GM19438 (cell line): ENCODE data around the gene SHE.

Source experiments
- ATAC-seq: cut with Tn5 transposase; IDR thresholded peaks from one replicate; pipeline ENCODE4 v1.9.1; 2021; ENCODE audit warnings: low read depth; ENCODE audit not compliant: unreplicated experiment

SHE gene

GRCh38 chr1:154481053-154481452, 21.2 kb downstream of the SHE start:
- no peak for ATAC-seq

- ATAC-seq: no peak
Observed at GRCh38 chr1:154479764-154480421, 22.3 kb downstream of the SHE start.

- no peak for ATAC-seq
Observed at GRCh38 chr1:154478639-154479038, 23.6 kb downstream of the SHE start.

GRCh38 chr1:154478013-154478412, 24.2 kb downstream of the SHE start:
- ATAC-seq: no peak

GRCh38 chr1:154476791-154477190, 25.4 kb downstream of the SHE start:
- ATAC-seq: no peak

GRCh38 chr1:154474802-154475201, 27.4 kb downstream of the SHE start:
- ATAC-seq: no peak

- ATAC-seq: no peak
Observed at GRCh38 chr1:154471304-154471703, 30.9 kb downstream of the SHE start.

GRCh38 chr1:154469844-154470560, 32.2 kb downstream of the SHE start:
- ATAC-seq: no peak

- no peak for ATAC-seq
Observed at GRCh38 chr1:154468535-154469250, 33.5 kb downstream of the SHE start.

GRCh38 chr1:154467434-154468102, 34.6 kb downstream of the SHE start:
- no peak for ATAC-seq

- ATAC-seq: no peak
Observed at GRCh38 chr1:154466921-154467417, 35.2 kb downstream of the SHE start.

GRCh38 chr1:154466206-154466605, 36.0 kb downstream of the SHE start:
- ATAC-seq: no peak

GRCh38 chr1:154465621-154466195, 36.5 kb downstream of the SHE start:
- ATAC-seq: no peak

- ATAC-seq: no peak
Observed at GRCh38 chr1:154463512-154463990, 38.7 kb downstream of the SHE start.

GRCh38 chr1:154460695-154461260, 41.4 kb downstream of the SHE start:
- ATAC-seq: no peak

- ATAC-seq: no peak
Observed at GRCh38 chr1:154459080-154459479, 43.1 kb downstream of the SHE start.

- no peak for ATAC-seq
Observed at GRCh38 chr1:154456631-154457030, 45.6 kb downstream of the SHE start.

GRCh38 chr1:154454386-154455120, 47.7 kb downstream of the SHE start:
- no peak for ATAC-seq

- no peak for ATAC-seq
Observed at GRCh38 chr1:154453574-154454352, 48.4 kb downstream of the SHE start.
